Cardiac septum (tissue), 1 donor: ENCODE data around the gene PSMC4. TPM values are rescaled to one million over a fixed set of nuclear protein-coding genes. Genes with fewer than 3 reads are reported as not detected.

ENCODE experiments used
- DNase-seq: peaks from one replicate; pipeline ENCODE4 v3.0.0-alpha.2; 2020; ENCODE audit warnings: low spot score
- intact Hi-C: fragments of 100-400 bp; cut with DNase I; formaldehyde crosslinking; loops from one replicate; pipeline ENCODE4 v1.14.0; 2022
- total RNA-seq: library from RNA; stranded (reverse); fragmentation: NEBNext Ultra II Directional; extraction: Animal tissue kit (Norgen Biotek cat#: 25700); gene quantifications from one replicate; pipeline ENCODE4 v1.2.1, GENCODE V29; 2021
- donor health status: DM: no; HTN: no; CAD: no.

The PSMC4 gene
- total RNA-seq, 1 donor from 2014 or later, result 70.2 TPM

DNA sequence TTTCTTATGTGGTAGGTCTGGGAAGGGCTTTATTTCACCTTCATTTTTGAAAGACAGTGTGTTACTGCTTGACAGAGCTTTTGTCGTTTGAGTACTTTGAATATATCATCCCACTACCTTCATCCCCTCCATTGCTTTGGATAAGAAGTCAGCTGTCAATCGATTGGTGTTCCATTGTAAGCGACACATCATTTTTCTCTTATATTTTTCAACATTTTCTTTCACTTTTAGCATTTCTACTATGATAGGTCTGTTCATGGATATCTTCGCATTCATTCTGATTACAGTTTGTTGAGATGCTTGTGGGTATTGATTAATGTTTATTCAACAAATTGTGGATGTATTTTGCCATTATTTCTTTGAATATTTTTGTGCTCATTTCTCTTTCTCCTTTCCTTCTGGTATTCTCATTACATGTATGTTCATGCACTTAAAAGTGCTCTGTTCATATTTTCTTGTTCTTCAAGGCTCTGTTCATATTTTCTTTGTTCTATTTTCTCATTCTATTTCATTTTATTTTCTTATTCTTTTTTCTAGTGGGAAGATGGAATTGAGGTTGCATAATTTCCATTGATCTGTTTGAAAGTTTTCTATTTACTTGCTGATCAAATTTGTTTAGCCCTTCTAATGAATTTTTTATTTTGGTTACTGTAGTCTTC lies 55.1 kb downstream of the PSMC4 start:
- no peak for DNase-seq
- intact Hi-C loops, result no loop called here

DNA sequence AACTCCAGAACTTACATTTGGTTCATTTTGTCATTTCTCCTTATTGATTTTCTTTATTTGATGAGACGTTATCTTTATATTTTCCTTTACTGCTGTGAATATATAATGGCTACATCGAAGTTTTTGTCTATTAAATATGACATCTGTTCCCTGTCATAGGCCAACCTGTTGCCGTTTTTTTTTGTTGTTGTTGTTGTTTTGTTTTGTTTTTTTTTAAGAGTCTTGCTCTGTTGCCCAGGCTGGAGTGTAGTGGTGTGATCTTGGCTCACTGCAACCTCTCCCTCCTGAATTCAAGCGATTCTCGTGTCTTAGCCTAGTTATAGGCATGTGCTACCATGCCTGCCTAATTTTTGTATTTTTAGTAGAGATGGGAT lies 55.6 kb downstream of the PSMC4 start:
- intact Hi-C loops, result no loop called here
- DNase-seq, result no peak

Other genes starting within 250 kb of the PSMC4 start
- gene CLC, start 233.1 kb upstream of the PSMC4 start, total RNA-seq, result 0.94 TPM
- not detected for gene LEUTX, start 192.3 kb upstream of the PSMC4 start, total RNA-seq
- gene DYRK1B, start 137.0 kb upstream of the PSMC4 start, total RNA-seq, result 31.2 TPM
- gene FBL, start 124.8 kb upstream of the PSMC4 start, total RNA-seq, result 64.8 TPM
- gene FCGBP, start 36.5 kb upstream of the PSMC4 start, total RNA-seq, result 14.2 TPM
- 10.1 TPM for gene ZNF546, start 25.9 kb downstream of the PSMC4 start, total RNA-seq
- gene ZNF780B, start 85.1 kb downstream of the PSMC4 start, total RNA-seq, result 23.9 TPM
- 11.2 TPM for gene ZNF780A, start 119.8 kb downstream of the PSMC4 start, total RNA-seq
- gene MAP3K10, start 220.3 kb downstream of the PSMC4 start, total RNA-seq, result 17.6 TPM
- gene TTC9B, start 247.2 kb downstream of the PSMC4 start, total RNA-seq, result not detected